Measurements from ENCODE around the gene IL1A. TPM values are rescaled to one million over a fixed set of nuclear protein-coding genes. Genes with fewer than 3 reads are reported as not detected.

Gene IL1A
- polyA plus RNA-seq, 1 of the 3 experiments (the other 2 are of a cell fraction): not detected

- no peak overlapping the region for H3K27ac ChIP-seq (ENCODE audit: low read depth in 2 of 2, low read length in 1 of 2)
- H3K4me3 ChIP-seq (ENCODE audit: low read depth in 2 of 2, low read length in 1 of 2): no peak overlapping the region
- no peaks in the 10 kb centered on the region for H3K27me3 ChIP-seq (ENCODE audit: insufficient read depth)
- no peak overlapping the region for H2AFZ ChIP-seq (ENCODE audit: low read depth)
- POLR2A ChIA-PET: no interaction called here
- CTCF ChIA-PET: interaction anchor here (1.4 kb wide), 1 partner anchor 140 kb away, joined by 3 read pairs; no protein-coding TSS in a partner anchor
- H3K4me1 ChIP-seq (ENCODE audit: control insufficient read depth in 1 of 2, insufficient read depth in 2 of 2, low read depth in 1 of 2, low read length in 1 of 2): no peaks in the 10 kb centered on the region
- no peaks in the 10 kb centered on the region for H4K20me1 ChIP-seq (ENCODE audit: insufficient read depth)
- 45% methylated on average over 4 of the region's 4 CpGs for WGBS (ENCODE audit: low lambda C conversion rate)
- H3K36me3 ChIP-seq (replicated peaks in 1 of 2; ENCODE audit: control insufficient read depth in 1 of 2, insufficient read depth in 2 of 2, low read length in 1 of 2): no peaks in the 10 kb centered on the region
- no peaks in the 10 kb centered on the region for H3K9me3 ChIP-seq
- H3K79me2 ChIP-seq (ENCODE audit: insufficient read depth): no peaks in the 10 kb centered on the region
- no peak for TF ChIP-seq RCOR1 (IDR thresholded peaks at IDR 0.05; ENCODE audit: low read length)
- TF ChIP-seq RFX5 (IDR thresholded peaks at IDR 0.05; ENCODE audit: low read length): no peak
- no peak for TF ChIP-seq JUND (IDR thresholded peaks at IDR 0.05)
- no peak for TF ChIP-seq TAF1 (IDR thresholded peaks at IDR 0.05; ENCODE audit: borderline replicate concordance, low read depth, low read length)
- TF ChIP-seq FOXJ3 (CRISPR knock-in tag; IDR thresholded peaks at IDR 0.05): no peak
- TF ChIP-seq RXRA (IDR thresholded peaks at IDR 0.05; ENCODE audit: borderline replicate concordance, low read depth): no peak
- TF ChIP-seq, protein P1, sequence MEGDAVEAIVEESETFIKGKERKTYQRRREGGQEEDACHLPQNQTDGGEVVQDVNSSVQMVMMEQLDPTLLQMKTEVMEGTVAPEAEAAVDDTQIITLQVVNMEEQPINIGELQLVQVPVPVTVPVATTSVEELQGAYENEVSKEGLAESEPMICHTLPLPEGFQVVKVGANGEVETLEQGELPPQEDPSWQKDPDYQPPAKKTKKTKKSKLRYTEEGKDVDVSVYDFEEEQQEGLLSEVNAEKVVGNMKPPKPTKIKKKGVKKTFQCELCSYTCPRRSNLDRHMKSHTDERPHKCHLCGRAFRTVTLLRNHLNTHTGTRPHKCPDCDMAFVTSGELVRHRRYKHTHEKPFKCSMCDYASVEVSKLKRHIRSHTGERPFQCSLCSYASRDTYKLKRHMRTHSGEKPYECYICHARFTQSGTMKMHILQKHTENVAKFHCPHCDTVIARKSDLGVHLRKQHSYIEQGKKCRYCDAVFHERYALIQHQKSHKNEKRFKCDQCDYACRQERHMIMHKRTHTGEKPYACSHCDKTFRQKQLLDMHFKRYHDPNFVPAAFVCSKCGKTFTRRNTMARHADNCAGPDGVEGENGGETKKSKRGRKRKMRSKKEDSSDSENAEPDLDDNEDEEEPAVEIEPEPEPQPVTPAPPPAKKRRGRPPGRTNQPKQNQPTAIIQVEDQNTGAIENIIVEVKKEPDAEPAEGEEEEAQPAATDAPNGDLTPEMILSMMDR (IDR thresholded peaks at IDR 0.05): no peak
- TF ChIP-seq, protein P2, sequence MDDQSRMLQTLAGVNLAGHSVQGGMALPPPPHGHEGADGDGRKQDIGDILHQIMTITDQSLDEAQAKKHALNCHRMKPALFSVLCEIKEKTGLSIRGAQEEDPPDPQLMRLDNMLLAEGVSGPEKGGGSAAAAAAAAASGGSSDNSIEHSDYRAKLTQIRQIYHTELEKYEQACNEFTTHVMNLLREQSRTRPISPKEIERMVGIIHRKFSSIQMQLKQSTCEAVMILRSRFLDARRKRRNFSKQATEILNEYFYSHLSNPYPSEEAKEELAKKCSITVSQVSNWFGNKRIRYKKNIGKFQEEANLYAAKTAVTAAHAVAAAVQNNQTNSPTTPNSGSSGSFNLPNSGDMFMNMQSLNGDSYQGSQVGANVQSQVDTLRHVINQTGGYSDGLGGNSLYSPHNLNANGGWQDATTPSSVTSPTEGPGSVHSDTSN (IDR thresholded peaks at IDR 0.05): no peak
- TF ChIP-seq EP300 (IDR thresholded peaks at IDR 0.05; ENCODE audit: borderline replicate concordance in 1 of 2, low read depth in 1 of 2, low read length in 1 of 2): no peak
- no peak for TF ChIP-seq TCF12 (IDR thresholded peaks at IDR 0.05)
- no peak for TF ChIP-seq MEF2A (IDR thresholded peaks at IDR 0.05; ENCODE audit: borderline replicate concordance, low read depth)
- no peak for TF ChIP-seq POLR2AphosphoS5 (IDR thresholded peaks at IDR 0.05; ENCODE audit: low read depth, low read length)
- no peak for TF ChIP-seq GATA2 (CRISPR knock-in tag; IDR thresholded peaks at IDR 0.05)
- TF ChIP-seq, protein P3, sequence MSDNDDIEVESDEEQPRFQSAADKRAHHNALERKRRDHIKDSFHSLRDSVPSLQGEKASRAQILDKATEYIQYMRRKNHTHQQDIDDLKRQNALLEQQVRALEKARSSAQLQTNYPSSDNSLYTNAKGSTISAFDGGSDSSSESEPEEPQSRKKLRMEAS (IDR thresholded peaks at IDR 0.05; ENCODE audit: low read depth): no peak
- H3K9me2 ChIP-seq: no peaks in the 10 kb centered on the region
- DNase-seq: no peak
- no peak overlapping the region for H3K4me2 ChIP-seq
- H3F3A ChIP-seq (replicated peaks; ENCODE audit: insufficient read depth): no peaks in the 10 kb centered on the region
- H3K9ac ChIP-seq: no peak overlapping the region
Observed at GRCh38 chr2:112800881-112801583, 16.7 kb upstream of the IL1A start.
